SIG-M5 (cell line): Measurements from ENCODE around the gene FBXO42.
"Not testable (repeated sequence)": the region's sequence is repeated elsewhere in the genome, so short reads cannot be mapped to it uniquely, and the experiment has no call there.

Experiments used
- DNase-seq: peaks from one replicate; lab custom pipeline; 2025; lab: John Stamatoyannopoulos, UW

The FBXO42 gene

GRCh38 chr1:16260814-16261213 is 91.5 kb downstream of the FBXO42 start:
- DNase-seq: no peak

DNA sequence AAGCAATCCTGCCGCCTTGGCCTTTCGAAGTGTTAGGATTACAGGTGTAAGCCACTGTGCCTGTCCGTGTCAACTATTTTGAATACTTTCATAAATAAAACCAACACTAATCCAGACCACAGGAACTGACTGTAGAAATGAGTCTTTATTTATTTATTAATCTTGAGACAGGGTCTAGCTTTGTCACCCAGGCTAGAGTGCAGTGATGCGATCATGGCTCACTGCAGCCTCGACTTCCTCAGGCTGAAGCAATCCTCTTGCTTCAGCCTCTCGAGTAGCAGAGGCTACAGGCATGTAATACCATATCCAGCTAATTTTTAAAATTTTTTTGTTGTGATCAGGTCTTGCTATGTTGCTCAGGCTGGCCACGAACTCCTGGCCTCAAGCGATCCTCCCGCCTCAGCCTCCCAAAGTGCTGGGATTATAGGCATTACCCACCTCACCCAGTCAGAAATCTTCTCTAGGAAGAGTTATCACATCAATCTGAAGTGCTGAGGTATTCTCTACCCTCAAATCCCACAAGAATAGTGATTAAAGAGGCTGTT is 93.6 kb downstream of the FBXO42 start:
- no peak for DNase-seq

- DNase-seq: no peak
Observed at GRCh38 chr1:16257968-16258367, 94.3 kb downstream of the FBXO42 start.

- DNase-seq: not testable (repeated sequence)
Observed at GRCh38 chr1:16257556-16257955, 94.7 kb downstream of the FBXO42 start.

- DNase-seq: no peak
Observed at GRCh38 chr1:16256478-16256877, 95.8 kb downstream of the FBXO42 start.

DNA sequence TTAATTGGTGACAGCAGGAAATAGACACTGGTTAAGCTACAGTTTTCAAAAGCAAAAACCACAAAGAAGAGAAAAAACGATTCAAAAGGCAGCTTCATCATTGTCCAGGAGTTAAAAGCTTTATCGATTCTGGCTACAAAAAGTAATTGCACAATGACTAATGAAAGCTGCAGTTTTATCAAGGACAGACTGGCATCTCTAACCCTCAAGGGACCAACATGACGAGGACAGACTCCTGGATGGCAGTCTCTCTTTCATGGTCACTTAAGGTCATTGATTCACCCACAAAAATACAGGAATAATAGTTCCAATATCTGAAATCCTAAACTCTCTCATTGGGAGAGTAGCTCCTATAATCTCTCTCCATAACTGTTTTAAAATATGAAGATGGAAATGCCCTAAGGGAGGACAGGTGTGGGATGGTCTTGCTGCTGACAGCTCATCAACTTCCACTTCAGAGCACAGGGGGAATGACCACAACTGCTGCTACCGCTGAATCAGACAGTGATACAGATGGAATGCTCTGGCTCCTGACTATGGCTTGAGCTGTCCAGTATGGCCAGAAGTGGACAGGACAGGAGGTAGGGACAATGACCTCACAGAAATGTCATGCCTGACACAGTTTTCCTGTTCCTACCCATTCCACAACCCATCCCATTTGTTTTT is 97.9 kb downstream of the FBXO42 start:
- DNase-seq: no peak

- no peak for DNase-seq
Observed at GRCh38 chr1:16253332-16253922, 98.9 kb downstream of the FBXO42 start.

DNA sequence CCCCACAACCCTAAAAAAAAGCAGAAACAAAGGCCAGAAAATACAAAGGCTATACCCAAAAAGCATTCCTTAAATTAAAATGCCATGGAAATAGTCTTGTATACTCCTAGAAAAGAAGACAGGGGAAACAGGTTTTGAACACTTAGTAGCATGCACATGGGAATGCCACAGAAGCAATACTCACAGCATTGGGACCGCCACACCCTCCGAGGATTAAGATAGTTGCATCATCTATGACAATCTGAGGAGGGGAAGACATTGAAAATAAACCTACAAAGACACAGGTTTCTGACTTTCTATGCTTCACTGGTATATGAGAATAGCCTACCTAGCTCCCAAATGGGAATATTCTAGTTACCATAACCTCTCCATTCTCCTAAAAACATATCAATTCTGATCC is 99.4 kb downstream of the FBXO42 start:
- DNase-seq: no peak

DNA sequence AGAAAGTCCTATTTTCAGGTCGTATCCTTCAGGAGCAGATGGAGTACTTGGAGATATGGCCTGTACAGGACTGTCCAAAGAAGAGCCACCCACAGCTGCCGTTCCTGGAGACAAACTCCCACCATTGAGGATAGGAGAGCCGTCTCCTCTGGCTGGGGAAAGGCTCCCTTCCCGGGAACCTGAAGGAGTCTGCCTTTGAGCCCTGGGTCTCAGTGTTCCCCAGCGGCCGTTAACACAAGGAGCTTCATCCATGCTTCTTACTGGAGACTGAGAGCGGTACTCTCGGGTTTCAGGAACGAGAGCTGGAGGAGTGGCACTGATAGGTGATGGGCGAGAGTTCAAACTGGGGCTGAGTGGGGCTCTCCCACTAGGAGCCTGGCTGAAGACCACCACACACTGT is 100.9 kb downstream of the FBXO42 start:
- DNase-seq: no peak

GRCh38 chr1:16250524-16251251 is 101.6 kb downstream of the FBXO42 start:
- no peak for DNase-seq

DNA sequence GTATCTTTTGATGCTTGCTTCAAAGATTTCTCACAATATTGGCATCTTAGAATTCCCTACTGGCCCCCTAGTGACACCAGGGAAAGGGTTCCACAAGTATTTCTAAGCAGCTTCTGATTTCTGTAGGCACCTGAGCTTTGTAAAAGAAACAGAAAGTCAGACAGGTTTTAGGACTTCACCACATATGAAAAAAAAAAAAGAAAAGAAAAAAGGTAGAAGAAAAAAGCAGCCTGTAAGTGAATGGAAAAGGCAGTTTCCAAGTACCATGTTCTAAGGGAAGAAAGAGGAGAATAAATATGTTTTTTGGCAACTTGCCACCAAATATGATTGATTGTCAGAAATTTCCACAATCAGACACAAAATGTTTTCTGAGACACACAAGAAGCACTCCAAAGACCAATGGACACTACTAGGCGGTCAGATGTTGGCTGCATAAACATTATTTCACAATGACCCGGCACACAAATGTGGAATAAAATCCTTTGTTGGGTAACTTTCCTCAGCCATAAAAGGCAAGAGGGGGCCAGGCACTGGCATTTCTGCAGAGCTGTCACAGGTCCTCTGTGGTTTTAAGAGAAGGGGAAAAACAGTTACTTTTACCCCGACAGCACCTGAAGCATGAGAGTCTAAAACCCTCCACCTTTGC is 102.6 kb downstream of the FBXO42 start:
- DNase-seq: no peak

- no peak for DNase-seq
Observed at GRCh38 chr1:16248603-16249516, 103.4 kb downstream of the FBXO42 start.

DNA sequence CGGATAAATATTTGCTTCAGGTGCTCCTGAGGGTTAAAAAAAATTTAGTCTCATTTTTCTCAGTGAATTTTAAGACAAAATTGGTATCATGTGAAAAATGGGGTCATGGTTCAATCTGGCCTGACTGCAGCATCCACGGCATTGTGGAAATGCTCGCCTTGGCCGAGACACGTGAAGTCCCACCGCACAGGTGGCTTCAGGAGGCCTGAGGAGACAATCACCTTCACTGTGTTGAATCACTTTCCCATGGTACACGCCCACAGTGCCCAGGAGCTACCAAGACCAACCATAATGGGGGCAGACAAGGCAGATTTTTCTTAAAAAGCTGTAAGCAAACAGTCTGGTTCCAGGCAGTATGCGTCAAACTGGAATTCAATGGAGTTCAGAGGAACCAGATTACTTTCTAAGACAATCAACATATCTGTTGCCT is 104.3 kb downstream of the FBXO42 start:
- no peak for DNase-seq

GRCh38 chr1:16247441-16247840 is 104.8 kb downstream of the FBXO42 start:
- DNase-seq: no peak

DNA sequence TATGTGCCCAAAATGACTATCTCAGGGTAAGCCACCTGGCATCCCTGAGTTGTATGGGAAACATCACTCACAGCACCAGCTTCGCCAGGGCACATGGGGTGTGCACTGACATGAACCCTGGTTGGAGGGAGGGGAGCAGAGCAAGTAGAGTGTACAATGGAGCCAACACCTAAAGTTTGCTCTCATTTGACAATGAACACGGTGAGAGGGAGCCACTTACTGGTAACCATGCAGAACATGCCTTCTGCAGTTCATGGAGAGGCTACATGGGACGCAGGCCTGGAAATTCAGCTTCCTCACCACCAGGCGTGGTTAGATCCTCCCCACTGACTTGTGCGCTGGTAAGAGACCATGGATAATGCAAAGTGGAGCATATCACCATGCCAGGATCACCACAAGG is 105.3 kb downstream of the FBXO42 start:
- DNase-seq: no peak

GRCh38 chr1:16246239-16246638 is 106.0 kb downstream of the FBXO42 start:
- not testable (repeated sequence) for DNase-seq

DNA sequence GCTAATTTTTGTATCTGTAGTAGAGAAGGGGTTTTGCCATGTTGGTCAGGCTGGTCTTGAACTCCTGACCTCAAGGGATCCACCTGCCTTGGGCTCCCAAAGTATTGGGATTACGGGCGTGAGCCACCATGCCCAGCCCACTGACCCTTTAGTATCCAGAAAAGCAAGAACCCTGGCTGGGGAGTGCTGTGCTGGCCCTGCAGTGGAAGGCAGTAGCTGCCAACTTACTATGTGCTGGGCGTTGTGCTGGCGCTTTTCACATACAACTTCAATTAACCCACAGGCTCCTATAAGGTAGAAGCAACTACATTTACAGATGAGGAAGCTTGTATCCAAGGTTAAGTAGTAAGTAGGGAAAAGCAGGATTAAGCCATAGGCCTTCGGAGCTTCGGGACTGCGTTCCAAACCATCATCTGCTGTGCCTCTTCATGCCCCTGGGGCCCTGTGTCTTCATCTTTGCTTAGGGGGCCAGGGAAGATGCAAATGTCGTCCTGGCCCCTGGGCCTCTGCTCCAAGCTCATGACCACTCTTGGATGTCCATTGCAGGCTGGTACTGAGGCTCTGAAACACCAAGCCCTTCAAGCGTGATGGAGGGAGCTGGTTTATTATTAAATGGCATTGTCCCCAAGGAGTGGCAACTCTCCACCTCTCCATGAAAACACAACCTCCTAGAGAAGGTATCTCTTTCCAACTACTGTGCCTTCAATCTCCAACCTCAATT is 106.6 kb downstream of the FBXO42 start:
- DNase-seq: no peak

- no peak for DNase-seq
Observed at GRCh38 chr1:16244650-16245285, 107.5 kb downstream of the FBXO42 start.

GRCh38 chr1:16243936-16244649 is 108.2 kb downstream of the FBXO42 start:
- DNase-seq: no peak

DNA sequence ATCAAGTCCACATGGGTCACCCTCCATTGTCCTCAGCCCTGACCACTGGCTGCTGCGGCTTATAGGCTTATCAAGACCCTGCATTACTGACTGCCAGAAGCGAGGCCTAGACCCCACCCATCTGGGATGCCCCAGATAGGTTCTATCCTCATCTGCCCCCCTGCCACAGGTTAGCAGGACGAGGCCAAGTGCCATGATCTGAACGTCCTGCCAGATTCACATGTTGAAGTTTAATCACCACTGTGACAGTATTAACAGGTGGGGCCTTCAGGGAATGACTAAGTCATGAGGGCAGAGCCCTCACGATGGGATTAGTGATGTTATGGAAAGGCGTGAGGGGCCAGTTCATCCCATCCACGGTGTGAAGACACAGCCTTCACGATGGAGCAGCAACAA is 109.1 kb downstream of the FBXO42 start:
- DNase-seq: no peak
